ENCODE results near the gene CPLANE1.

DNA sequence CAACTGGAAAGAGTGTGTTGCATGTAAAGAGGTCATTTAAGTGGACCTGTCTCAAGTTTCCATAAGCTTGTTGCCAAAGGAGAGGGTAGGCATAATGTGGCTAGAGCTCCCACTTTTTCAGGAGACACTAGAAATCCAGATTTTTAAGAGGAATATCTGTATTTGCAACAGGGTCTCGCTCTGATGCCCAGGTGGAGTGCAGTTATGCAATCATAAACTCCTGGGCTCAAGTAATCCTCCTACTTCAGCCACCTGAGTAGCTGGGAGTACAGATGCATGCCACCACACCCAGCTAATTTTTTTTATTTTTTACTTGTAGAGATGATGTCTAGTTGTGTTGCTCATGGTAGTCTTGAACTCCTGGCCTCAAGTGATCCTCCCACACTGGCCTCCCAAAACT lies 189.1 kb downstream of the CPLANE1 start:
- TF ChIP-seq, protein P1, sequence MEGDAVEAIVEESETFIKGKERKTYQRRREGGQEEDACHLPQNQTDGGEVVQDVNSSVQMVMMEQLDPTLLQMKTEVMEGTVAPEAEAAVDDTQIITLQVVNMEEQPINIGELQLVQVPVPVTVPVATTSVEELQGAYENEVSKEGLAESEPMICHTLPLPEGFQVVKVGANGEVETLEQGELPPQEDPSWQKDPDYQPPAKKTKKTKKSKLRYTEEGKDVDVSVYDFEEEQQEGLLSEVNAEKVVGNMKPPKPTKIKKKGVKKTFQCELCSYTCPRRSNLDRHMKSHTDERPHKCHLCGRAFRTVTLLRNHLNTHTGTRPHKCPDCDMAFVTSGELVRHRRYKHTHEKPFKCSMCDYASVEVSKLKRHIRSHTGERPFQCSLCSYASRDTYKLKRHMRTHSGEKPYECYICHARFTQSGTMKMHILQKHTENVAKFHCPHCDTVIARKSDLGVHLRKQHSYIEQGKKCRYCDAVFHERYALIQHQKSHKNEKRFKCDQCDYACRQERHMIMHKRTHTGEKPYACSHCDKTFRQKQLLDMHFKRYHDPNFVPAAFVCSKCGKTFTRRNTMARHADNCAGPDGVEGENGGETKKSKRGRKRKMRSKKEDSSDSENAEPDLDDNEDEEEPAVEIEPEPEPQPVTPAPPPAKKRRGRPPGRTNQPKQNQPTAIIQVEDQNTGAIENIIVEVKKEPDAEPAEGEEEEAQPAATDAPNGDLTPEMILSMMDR (IDR thresholded peaks at IDR 0.05): no peak
- TF ChIP-seq EP300 (IDR thresholded peaks at IDR 0.05): no peak

Measured in tibial nerve (tissue), 4 donors.